GM19023 (cell line): ENCODE results near the gene GAD1.

Source experiments
- ATAC-seq: cut with Tn5 transposase; IDR thresholded peaks from one replicate; pipeline ENCODE4 v1.9.1; 2021; ENCODE audit warnings: mild to moderate bottlenecking, moderate library complexity; ENCODE audit not compliant: unreplicated experiment

Gene GAD1

GRCh38 chr2:170887496-170887895 is 70.8 kb downstream of the GAD1 start:
- no peak for ATAC-seq

- ATAC-seq, result no peak
Observed at GRCh38 chr2:170887896-170888295, 71.2 kb downstream of the GAD1 start.

- ATAC-seq, result no peak
Observed at GRCh38 chr2:170891893-170892292, 75.2 kb downstream of the GAD1 start.

- ATAC-seq, result no peak
Observed at GRCh38 chr2:170892391-170892951, 75.8 kb downstream of the GAD1 start.

GRCh38 chr2:170895023-170895757 is 78.5 kb downstream of the GAD1 start:
- no peak for ATAC-seq

GRCh38 chr2:170896622-170897021 is 79.9 kb downstream of the GAD1 start:
- no peak for ATAC-seq

- ATAC-seq, result no peak
Observed at GRCh38 chr2:170897108-170897507, 80.4 kb downstream of the GAD1 start.

- no peak for ATAC-seq
Observed at GRCh38 chr2:170905864-170906263, 89.2 kb downstream of the GAD1 start.
